ENCODE data around the gene NQO2. TPM values are rescaled to one million over a fixed set of nuclear protein-coding genes. Genes with fewer than 3 reads are reported as not detected.
A peak's percentile ranks its signal among the peaks of the same experiment; 100 is the strongest.

Gene NQO2
- total and polyA plus RNA-seq, 2 of the 13 experiments (the other 11 are each of a cell fraction or from before 2014, with no cell fraction given), result 32.2 to 56.5 TPM

GRCh38 chr6:2970753-2971419 lies 28.8 kb upstream of the NQO2 start (continued):
- no peak for TF ChIP-seq NFKBIZ (CRISPR knock-in tag; IDR thresholded peaks at IDR 0.05)
- TF ChIP-seq ZNF17 (CRISPR knock-in tag; IDR thresholded peaks at IDR 0.05), result no peak
- TF ChIP-seq ZSCAN12 (CRISPR knock-in tag; IDR thresholded peaks at IDR 0.05), result no peak
- no peak for TF ChIP-seq ZNF510 (CRISPR knock-in tag; IDR thresholded peaks at IDR 0.05; ENCODE audit: low read depth)
- TF ChIP-seq UBTF (CRISPR knock-in tag; IDR thresholded peaks at IDR 0.05), result no peak
- TF ChIP-seq SKI (IDR thresholded peaks at IDR 0.05; ENCODE audit: partially characterized antibody), result peak; percentile 16
- no peak for TF ChIP-seq FIP1L1 (IDR thresholded peaks at IDR 0.05; ENCODE audit: borderline replicate concordance, insufficient read depth, low read depth, low read length)
- no peak for TF ChIP-seq NFATC3 (CRISPR knock-in tag; IDR thresholded peaks at IDR 0.05)
- TF ChIP-seq ZMYM4 (CRISPR knock-in tag; IDR thresholded peaks at IDR 0.05), result no peak
- no peak for TF ChIP-seq BHLHE40 (IDR thresholded peaks at IDR 0.05; ENCODE audit: low read length)
- TF ChIP-seq TAF1 (CRISPR knock-in tag; IDR thresholded peaks at IDR 0.05), result no peak
- no peak for TF ChIP-seq CERS6 (CRISPR knock-in tag; IDR thresholded peaks at IDR 0.05)
- peak; percentile 38; the same call in 1 of the 2 replicates for TF ChIP-seq ZNF639 (CRISPR knock-in tag; conservative IDR thresholded peaks at IDR 0.05)
- no peak for TF ChIP-seq ZNF12 (CRISPR knock-in tag; IDR thresholded peaks at IDR 0.05)
- TF ChIP-seq ZBTB8A (CRISPR knock-in tag; IDR thresholded peaks at IDR 0.05; ENCODE audit: borderline replicate concordance, low read depth), result no peak
- TF ChIP-seq SP1 (IDR thresholded peaks at IDR 0.05), result no peak
- TF ChIP-seq SP1 (CRISPR knock-in tag; IDR thresholded peaks at IDR 0.05), result no peak
- 0 out of 2 replicates have a peak, but pooled peaks have one; percentile 24 for TF ChIP-seq TARDBP (CRISPR knock-in tag; IDR thresholded peaks at IDR 0.05)
- no peak for TF ChIP-seq RFX1 (IDR thresholded peaks at IDR 0.05)
- TF ChIP-seq SSRP1 (CRISPR knock-in tag; IDR thresholded peaks at IDR 0.05), result no peak
- no peak for TF ChIP-seq GATAD2A (CRISPR knock-in tag; IDR thresholded peaks at IDR 0.05)
- TF ChIP-seq TFE3 (CRISPR knock-in tag; IDR thresholded peaks at IDR 0.05), result no peak
- no peak for TF ChIP-seq ZFP62 (CRISPR knock-in tag; IDR thresholded peaks at IDR 0.05)
- TF ChIP-seq DBP (CRISPR knock-in tag; IDR thresholded peaks at IDR 0.05; ENCODE audit: not compliant biosample characterization), result no peak
- 0 out of 2 replicates have a peak, but pooled peaks have one; percentile 73 for TF ChIP-seq SNAPC5 (CRISPR knock-in tag; IDR thresholded peaks at IDR 0.05; ENCODE audit: borderline replicate concordance)
- no peak for TF ChIP-seq FOXC1 (CRISPR knock-in tag; IDR thresholded peaks at IDR 0.05; ENCODE audit: borderline replicate concordance)
